Measurements from ENCODE around the gene ZNF253.
"Not testable (repeated sequence)": the region's sequence is repeated elsewhere in the genome, so short reads cannot be mapped to it uniquely, and the experiment has no call there.

Gene ZNF253

DNA sequence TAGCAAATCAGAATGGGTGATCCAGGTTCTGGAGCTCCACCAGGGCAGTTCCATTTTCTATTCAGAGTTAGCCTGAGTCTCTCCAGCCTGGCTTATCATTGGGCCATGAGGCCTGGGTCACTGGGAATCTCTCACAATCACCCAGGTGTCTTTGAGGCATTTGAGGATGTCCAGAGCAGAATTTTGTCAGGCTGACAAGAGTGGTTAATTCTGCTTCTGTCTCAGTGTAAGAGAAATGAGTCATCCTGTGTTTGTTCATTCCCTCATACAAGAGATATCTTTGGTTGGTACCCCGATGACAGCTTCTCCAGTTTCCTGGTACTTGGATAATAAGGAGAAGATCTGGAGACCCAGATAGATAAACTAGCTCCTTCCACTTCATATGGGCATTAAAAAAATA is 45.5 kb downstream of the ZNF253 start:
- H3K4me1 Mint-ChIP-seq (ENCODE audit: low read depth in 2 of 2), result no peaks in the 10 kb centered on the region
- ATAC-seq (replicated peaks) (no peak), DNase-seq (no peak)
- H3K27ac Mint-ChIP-seq, result no peak overlapping the region
- H3K9me3 Mint-ChIP-seq, result no peaks in the 10 kb centered on the region
- H3K4me3 Mint-ChIP-seq, result no peak overlapping the region
- no peaks in the 10 kb centered on the region for H3K36me3 Mint-ChIP-seq (ENCODE audit: insufficient read depth)
- no peaks in the 10 kb centered on the region for H3K27me3 Mint-ChIP-seq

DNA sequence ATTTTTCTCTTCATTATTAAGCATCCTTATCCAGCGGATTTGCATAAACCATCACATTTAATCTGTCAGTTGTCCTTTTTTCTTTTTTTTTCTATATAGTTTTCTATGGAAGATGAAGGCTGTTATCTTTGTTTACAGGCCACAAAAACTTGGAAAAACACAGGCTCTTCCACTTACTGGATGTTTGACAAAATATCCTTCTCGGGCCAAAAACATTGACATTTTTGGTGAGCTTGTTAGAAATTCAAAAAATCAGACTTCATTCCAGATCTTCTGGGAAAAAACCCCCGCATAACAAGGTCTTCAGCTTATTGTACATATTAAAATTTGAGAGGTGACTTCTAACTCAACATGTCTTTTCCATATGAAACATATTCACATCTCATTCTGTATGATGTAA is 48.9 kb downstream of the ZNF253 start:
- Mint-ChIP-seq H3K36me3 (ENCODE audit: insufficient read depth) (no peaks in the 10 kb centered on the region), H3K4me1 (ENCODE audit: low read depth in 2 of 2) (no peaks in the 10 kb centered on the region), H3K27ac (no peak overlapping the region), H3K9me3 (no peaks in the 10 kb centered on the region), H3K27me3 (no peaks in the 10 kb centered on the region), H3K4me3 (no peak overlapping the region)
- no peak for ATAC-seq (replicated peaks)
- DNase-seq, result no peak

DNA sequence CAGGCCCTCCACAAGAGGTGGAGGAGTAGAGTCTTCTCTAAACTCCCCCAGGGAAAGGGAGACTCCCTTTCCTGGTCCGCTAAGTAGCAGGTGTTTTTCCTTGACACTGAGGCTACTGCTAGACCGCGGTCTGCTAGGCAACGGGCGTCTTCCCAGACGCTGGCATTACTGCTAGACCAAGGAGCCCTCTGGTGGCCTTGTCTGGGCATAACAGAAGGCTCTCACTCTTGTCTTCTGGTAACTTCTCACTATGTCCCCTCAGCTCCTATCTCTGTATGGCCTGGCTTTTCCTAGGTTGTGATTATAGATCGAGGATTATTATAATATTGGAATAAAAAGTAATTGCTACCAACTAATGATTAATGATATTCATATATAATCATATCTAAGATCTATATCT is 64.7 kb downstream of the ZNF253 start:
- not testable (repeated sequence) for H3K36me3 Mint-ChIP-seq (ENCODE audit: insufficient read depth); H3K27me3 Mint-ChIP-seq; H3K4me1 Mint-ChIP-seq (ENCODE audit: low read depth in 2 of 2); H3K4me3 Mint-ChIP-seq; ATAC-seq (replicated peaks); H3K27ac Mint-ChIP-seq
- peaks cover 9 to 15% of the 10 kb centered on the region in 2 donors for H3K9me3 Mint-ChIP-seq
- peak; percentile 3 to 34 (median 8) for DNase-seq

- H3K9me3 Mint-ChIP-seq, result peaks cover 9 to 15% of the 10 kb centered on the region in 2 donors
- ATAC-seq (replicated peaks); H3K4me3 Mint-ChIP-seq; DNase-seq; H3K4me1 Mint-ChIP-seq (ENCODE audit: low read depth in 2 of 2); H3K36me3 Mint-ChIP-seq (ENCODE audit: insufficient read depth); H3K27me3 Mint-ChIP-seq; H3K27ac Mint-ChIP-seq: not testable (repeated sequence)
These were observed 68.0 kb downstream of the ZNF253 start for GRCh38 chr19:19933432-19934314.

DNA sequence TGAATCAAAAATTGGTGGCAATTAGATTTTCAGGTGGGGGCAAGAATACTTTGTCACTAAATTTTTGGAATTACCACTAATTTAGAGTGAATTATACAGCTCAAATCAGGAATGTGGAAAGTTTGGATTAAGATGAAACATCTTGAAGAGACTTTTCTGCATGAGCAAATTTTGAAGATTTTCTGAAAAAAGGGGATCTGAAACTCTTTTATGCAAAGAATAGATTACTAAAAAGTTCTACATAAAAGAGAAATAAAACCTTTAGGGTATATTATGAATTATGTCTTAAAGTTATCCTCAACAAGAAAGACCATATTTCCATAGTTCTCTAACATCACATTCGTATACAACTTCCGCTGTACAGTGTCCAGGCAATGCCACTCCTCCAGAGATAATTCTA is 71.7 kb downstream of the ZNF253 start:
- Mint-ChIP-seq H3K4me3 (no peak overlapping the region), H3K4me1 (ENCODE audit: low read depth in 2 of 2) (no peaks in the 10 kb centered on the region), H3K27ac (no peak overlapping the region), H3K27me3 (no peaks in the 10 kb centered on the region), H3K9me3 (peaks cover 9 to 15% of the 10 kb centered on the region in 2 donors), H3K36me3 (ENCODE audit: insufficient read depth) (peaks cover 2% of the 10 kb centered on the region)
- ATAC-seq (replicated peaks), result no peak
- DNase-seq, result no peak

GRCh38 chr19:19938449-19938848 is 72.8 kb downstream of the ZNF253 start:
- peaks cover 8 to 11% of the 10 kb centered on the region in 2 donors for H3K9me3 Mint-ChIP-seq

GRCh38 chr19:19943848-19944582 is 78.3 kb downstream of the ZNF253 start:
- no peaks in the 10 kb centered on the region for H3K36me3 Mint-ChIP-seq (ENCODE audit: insufficient read depth)
- peaks cover 10 to 14% of the 10 kb centered on the region in 2 donors for H3K27me3 Mint-ChIP-seq
- no peaks in the 10 kb centered on the region for H3K4me1 Mint-ChIP-seq (ENCODE audit: low read depth in 2 of 2)
- ATAC-seq (replicated peaks) (no peak), DNase-seq (no peak)
- H3K27ac Mint-ChIP-seq, result no peak overlapping the region
- no peak overlapping the region for H3K4me3 Mint-ChIP-seq
- H3K9me3 Mint-ChIP-seq, result no peaks in the 10 kb centered on the region

More at GRCh38 chr19:19938449-19938848, 72.8 kb downstream of the ZNF253 start:
- DNase-seq (no peak), ATAC-seq (replicated peaks) (no peak)
- Mint-ChIP-seq H3K36me3 (ENCODE audit: insufficient read depth) (peaks cover 2% of the 10 kb centered on the region), H3K4me3 (no peak overlapping the region), H3K27ac (no peak overlapping the region), H3K27me3 (no peaks in the 10 kb centered on the region), H3K4me1 (ENCODE audit: low read depth in 2 of 2) (no peaks in the 10 kb centered on the region)
